Measurements from ENCODE around the gene TRIM14. TPM values are rescaled to one million over a fixed set of nuclear protein-coding genes. Genes with fewer than 3 reads are reported as not detected.

Gene TRIM14
- total and polyA plus RNA-seq, 4 experiments from 2014 or later = 41.4 to 86.2 (median 85.4) TPM

Other genes with a start within 250 kb of the TRIM14 start
- 10 to 100 TPM; 51.6 to 59.5 TPM for gene TRMO, start 196.7 kb downstream of the TRIM14 start, total RNA-seq
- gene TRMO, start 196.7 kb downstream of the TRIM14 start, polyA plus RNA-seq = 10 to 100 TPM; 21.7 to 31.2 TPM
- 1 to 10 TPM; 1.6 to 2.3 TPM for gene HEMGN, start 181.1 kb downstream of the TRIM14 start, total RNA-seq
- gene HEMGN, start 181.1 kb downstream of the TRIM14 start, polyA plus RNA-seq = 1 to 10 TPM; 3.4 to 4.0 TPM
- 100 to 1,000 TPM; 164 to 168 TPM for gene ANP32B, start 135.9 kb downstream of the TRIM14 start, total RNA-seq
- gene ANP32B, start 135.9 kb downstream of the TRIM14 start, polyA plus RNA-seq = 10 to 100 TPM; 70.4 to 92.1 TPM
- 10 to 100 TPM; 22.1 to 23.2 TPM for gene NANS, start 62.5 kb downstream of the TRIM14 start, total RNA-seq
- 10 to 100 TPM; 34.6 to 55.3 TPM for gene NANS, start 62.5 kb downstream of the TRIM14 start, polyA plus RNA-seq
- 1 to 10 TPM; 8.3 to 8.6 TPM for gene CORO2A, start 73.4 kb upstream of the TRIM14 start, total RNA-seq
- 10 to 100 TPM in 1 of 2 donors, 1 to 10 TPM in 1; 4.4 to 11.9 TPM for gene CORO2A, start 73.4 kb upstream of the TRIM14 start, polyA plus RNA-seq
- 10 to 100 TPM; 11.2 to 11.4 TPM for gene TBC1D2, start 136.4 kb upstream of the TRIM14 start, total RNA-seq
- 10 to 100 TPM in 1 of 2 donors, 1 to 10 TPM in 1; 2.1 to 11.0 TPM for gene TBC1D2, start 136.4 kb upstream of the TRIM14 start, polyA plus RNA-seq

Data from CD4-positive, alpha-beta memory T cell (primary cell).